ENCODE data around the gene GNL2.

GNL2 gene

GRCh38 chr1:37605061-37605650 lies 9.4 kb upstream of the GNL2 start:
- TF ChIP-seq TAF1 (IDR thresholded peaks at IDR 0.05; ENCODE audit: borderline replicate concordance, insufficient read depth, low read length), result no peak
- TF ChIP-seq, protein P1, sequence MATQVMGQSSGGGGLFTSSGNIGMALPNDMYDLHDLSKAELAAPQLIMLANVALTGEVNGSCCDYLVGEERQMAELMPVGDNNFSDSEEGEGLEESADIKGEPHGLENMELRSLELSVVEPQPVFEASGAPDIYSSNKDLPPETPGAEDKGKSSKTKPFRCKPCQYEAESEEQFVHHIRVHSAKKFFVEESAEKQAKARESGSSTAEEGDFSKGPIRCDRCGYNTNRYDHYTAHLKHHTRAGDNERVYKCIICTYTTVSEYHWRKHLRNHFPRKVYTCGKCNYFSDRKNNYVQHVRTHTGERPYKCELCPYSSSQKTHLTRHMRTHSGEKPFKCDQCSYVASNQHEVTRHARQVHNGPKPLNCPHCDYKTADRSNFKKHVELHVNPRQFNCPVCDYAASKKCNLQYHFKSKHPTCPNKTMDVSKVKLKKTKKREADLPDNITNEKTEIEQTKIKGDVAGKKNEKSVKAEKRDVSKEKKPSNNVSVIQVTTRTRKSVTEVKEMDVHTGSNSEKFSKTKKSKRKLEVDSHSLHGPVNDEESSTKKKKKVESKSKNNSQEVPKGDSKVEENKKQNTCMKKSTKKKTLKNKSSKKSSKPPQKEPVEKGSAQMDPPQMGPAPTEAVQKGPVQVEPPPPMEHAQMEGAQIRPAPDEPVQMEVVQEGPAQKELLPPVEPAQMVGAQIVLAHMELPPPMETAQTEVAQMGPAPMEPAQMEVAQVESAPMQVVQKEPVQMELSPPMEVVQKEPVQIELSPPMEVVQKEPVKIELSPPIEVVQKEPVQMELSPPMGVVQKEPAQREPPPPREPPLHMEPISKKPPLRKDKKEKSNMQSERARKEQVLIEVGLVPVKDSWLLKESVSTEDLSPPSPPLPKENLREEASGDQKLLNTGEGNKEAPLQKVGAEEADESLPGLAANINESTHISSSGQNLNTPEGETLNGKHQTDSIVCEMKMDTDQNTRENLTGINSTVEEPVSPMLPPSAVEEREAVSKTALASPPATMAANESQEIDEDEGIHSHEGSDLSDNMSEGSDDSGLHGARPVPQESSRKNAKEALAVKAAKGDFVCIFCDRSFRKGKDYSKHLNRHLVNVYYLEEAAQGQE (IDR thresholded peaks at IDR 0.05; ENCODE audit: insufficient read depth in 1 of 2, low read depth in 2 of 2, low read length in 2 of 2), result no peak
- TF ChIP-seq SIN3A (IDR thresholded peaks at IDR 0.05; ENCODE audit: borderline replicate concordance, insufficient read depth, low read length), result no peak
- TF ChIP-seq FOXP2 (optimal IDR thresholded peaks at IDR 0.05; ENCODE audit: borderline replicate concordance, extremely low read depth, extremely low read length, insufficient read depth), result no peak
- no peak for TF ChIP-seq POLR2AphosphoS5 (IDR thresholded peaks at IDR 0.05; ENCODE audit: low read depth, low read length)

GRCh38 chr1:37602750-37603694 lies 7.3 kb upstream of the GNL2 start:
- TF ChIP-seq, protein P1 (IDR thresholded peaks at IDR 0.05; ENCODE audit: insufficient read depth in 1 of 2, low read depth in 2 of 2, low read length in 2 of 2), result no peak
- TF ChIP-seq FOXP2 (optimal IDR thresholded peaks at IDR 0.05; ENCODE audit: borderline replicate concordance, extremely low read depth, extremely low read length, insufficient read depth) (no peak), TAF1 (IDR thresholded peaks at IDR 0.05; ENCODE audit: borderline replicate concordance, insufficient read depth, low read length) (no peak), SIN3A (IDR thresholded peaks at IDR 0.05; ENCODE audit: borderline replicate concordance, insufficient read depth, low read length) (no peak), POLR2AphosphoS5 (IDR thresholded peaks at IDR 0.05; ENCODE audit: low read depth, low read length) (no peak)

- no peak for TF ChIP-seq SIN3A (IDR thresholded peaks at IDR 0.05; ENCODE audit: borderline replicate concordance, insufficient read depth, low read length)
- TF ChIP-seq POLR2AphosphoS5 (IDR thresholded peaks at IDR 0.05; ENCODE audit: low read depth, low read length), result no peak
- TF ChIP-seq, protein P1 (IDR thresholded peaks at IDR 0.05; ENCODE audit: insufficient read depth in 1 of 2, low read depth in 2 of 2, low read length in 2 of 2), result no peak
- no peak for TF ChIP-seq FOXP2 (optimal IDR thresholded peaks at IDR 0.05; ENCODE audit: borderline replicate concordance, extremely low read depth, extremely low read length, insufficient read depth)
- TF ChIP-seq TAF1 (IDR thresholded peaks at IDR 0.05; ENCODE audit: borderline replicate concordance, insufficient read depth, low read length), result no peak
These were observed 5.7 kb upstream of the GNL2 start for GRCh38 chr1:37601441-37601840.

DNA sequence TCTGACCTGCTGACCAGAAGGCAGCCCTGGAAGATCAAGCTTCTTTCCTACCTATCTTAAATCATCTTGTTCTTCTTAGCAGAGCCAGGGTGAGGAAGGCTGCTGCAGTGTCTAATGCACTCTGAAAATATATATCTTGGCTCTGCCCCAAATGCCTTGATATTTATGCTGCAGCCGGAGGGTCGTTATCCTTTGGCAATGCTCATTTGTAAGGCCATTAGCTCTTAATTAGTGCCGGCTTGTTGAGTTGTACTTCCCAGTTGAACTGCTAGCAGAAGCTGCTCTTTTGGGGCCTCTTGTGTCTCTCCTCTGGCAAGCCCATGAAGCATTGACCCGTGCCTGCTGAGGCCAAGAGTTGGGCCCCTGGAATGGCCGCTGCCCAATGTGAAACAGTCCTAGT lies 4.2 kb upstream of the GNL2 start:
- TF ChIP-seq, protein P1 (IDR thresholded peaks at IDR 0.05; ENCODE audit: insufficient read depth in 1 of 2, low read depth in 2 of 2, low read length in 2 of 2), result no peak
- no peak for TF ChIP-seq TAF1 (IDR thresholded peaks at IDR 0.05; ENCODE audit: borderline replicate concordance, insufficient read depth, low read length)
- TF ChIP-seq POLR2AphosphoS5 (IDR thresholded peaks at IDR 0.05; ENCODE audit: low read depth, low read length), result no peak
